HG03439 (cell line): ENCODE measurements around the gene CACNG4.

Source experiments
- ATAC-seq: cut with Tn5 transposase; IDR thresholded peaks from one replicate; pipeline ENCODE4 v1.9.1; 2021; ENCODE audit warnings: mild to moderate bottlenecking, moderate library complexity; ENCODE audit not compliant: unreplicated experiment

The CACNG4 gene

GRCh38 chr17:67015001-67015400 is 50.5 kb downstream of the CACNG4 start:
- no peak for ATAC-seq

DNA sequence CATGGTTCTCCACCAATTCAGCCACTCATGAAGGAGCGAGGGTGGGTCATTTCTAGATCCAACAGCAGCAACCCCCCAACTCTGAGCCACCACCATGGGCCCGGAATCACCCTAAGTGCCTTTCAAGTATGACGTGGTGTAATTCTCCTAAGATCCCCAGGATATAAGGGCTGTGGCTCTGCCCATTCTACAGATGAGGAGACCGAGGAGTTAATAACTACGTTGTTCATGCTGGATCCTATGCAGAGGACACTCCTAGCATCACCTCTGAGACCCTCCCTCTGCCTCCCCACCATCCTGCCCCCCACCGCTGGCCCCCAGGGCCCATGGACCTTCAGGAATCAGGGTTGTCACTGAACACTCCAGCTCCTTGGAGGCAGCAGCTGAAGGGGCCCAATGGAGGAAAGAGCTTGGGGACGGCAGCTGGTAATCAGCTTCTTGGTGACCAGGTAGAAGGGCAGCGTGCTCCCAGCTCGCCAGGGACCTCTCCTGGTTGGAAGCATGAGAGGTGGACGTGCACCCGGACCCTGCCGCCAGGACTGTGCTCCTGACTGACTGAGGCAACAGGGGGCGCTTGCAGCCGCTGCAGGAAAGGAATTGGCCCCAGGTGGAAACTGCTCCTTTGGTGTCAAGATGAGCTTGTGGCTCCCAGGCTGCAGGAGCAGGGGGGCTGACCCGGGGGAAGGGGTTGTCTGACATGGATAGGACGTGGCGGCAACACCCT is 51.7 kb downstream of the CACNG4 start:
- ATAC-seq: no peak

DNA sequence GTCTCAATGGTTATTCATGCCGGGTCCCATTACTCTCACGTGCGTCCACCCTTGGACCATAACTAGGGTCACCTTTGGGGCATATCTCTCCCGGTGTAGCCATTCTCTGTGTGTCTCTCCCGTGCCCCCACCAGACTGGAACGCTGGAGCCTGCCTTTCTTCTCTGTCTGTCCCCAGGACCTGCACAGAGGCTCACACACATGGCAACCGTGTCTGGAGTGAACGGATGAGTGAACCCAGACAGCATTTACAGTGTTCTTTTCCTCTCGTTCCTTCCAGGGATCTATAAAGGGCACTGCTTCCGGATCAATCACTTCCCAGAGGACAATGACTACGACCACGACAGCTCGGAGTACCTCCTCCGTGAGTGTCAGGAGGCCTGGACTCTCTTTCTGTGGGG is 53.4 kb downstream of the CACNG4 start:
- no peak for ATAC-seq

DNA sequence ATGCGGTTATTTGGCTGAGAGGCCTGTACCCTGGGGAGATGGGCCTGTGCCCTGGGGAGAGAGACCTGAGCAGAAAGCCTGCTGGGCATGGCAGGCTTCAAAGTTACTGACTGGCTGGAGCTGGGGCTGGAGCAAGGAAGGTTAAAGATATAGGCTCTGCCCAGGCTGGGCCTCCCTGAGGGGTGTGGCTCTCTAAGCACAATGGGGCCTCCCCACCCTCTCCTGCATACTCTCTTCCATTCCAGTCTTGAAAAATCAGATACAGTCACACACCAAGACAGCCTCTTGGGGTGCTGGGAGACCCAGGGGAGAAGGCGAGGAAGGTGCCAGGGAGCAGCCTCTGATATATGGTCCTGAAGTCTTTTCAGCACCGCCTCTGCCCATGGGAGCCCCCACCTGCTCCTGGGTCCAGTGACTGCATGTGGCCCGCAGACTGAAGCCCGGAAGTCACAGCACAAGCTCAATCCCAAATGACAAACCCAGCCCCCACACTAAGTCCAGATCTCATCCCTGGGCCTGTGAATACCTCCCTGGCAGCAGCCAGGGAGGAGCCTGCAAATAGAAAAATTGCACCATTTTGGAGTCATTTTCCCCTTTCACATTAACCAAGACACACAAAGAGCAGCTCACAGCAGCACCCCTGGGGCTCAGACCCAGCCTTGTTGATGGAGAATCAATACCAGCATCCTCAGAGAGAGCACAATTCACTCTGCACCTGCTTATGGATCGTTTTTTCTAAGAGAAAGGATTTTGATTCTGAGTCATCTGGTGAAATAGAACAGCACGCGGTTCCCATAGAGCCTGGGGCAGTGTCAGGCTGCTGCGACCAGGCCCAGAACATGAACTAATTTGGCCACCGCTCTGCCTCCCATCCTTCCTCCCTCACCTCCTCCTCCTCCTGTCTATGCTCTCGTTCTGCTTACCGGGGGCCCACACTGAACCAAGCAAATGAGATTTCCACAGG is 54.2 kb downstream of the CACNG4 start:
- no peak for ATAC-seq

DNA sequence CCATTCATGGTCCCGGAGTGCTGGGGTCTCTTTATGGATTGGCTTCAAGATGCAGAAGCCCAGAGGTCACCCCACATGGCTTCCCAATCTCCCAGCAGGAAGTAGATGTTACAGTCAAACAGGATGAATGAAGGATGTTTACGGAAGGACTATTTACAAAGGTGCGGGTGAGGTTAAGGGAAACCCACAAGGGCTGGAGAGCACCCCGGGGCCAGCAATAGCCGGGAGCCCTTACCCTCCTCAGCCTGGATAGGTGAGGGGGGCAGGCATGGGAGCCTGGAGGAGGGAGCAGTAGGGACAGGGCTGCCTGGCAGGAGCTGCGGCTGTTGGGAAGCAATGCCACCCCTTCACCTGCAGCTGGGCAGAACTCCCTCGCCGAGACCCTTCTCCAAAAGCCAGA is 55.3 kb downstream of the CACNG4 start:
- no peak for ATAC-seq

GRCh38 chr17:67020293-67020766 is 55.8 kb downstream of the CACNG4 start:
- no peak for ATAC-seq

- ATAC-seq: no peak
Measured at GRCh38 chr17:67021196-67021595, 56.7 kb downstream of the CACNG4 start.

GRCh38 chr17:67021743-67022450 is 57.4 kb downstream of the CACNG4 start:
- no peak for ATAC-seq

DNA sequence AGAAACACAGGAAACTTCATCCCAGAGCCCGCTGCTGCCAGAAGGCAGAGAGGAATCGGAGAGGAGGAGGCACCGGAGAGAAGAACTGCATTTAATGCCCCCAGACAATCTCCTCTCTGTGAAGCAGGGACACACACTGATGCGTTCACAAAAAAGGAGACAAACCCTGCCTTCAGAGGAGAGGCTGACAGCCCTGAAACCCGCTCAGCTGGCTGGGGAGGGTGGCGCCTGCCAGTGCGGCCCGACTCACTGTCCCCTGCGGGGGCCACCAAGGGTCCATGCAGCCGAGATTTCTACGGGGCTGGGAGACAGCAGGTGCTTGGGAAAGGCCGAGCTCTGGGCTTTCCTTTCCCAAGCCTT is 57.9 kb downstream of the CACNG4 start:
- ATAC-seq: no peak

DNA sequence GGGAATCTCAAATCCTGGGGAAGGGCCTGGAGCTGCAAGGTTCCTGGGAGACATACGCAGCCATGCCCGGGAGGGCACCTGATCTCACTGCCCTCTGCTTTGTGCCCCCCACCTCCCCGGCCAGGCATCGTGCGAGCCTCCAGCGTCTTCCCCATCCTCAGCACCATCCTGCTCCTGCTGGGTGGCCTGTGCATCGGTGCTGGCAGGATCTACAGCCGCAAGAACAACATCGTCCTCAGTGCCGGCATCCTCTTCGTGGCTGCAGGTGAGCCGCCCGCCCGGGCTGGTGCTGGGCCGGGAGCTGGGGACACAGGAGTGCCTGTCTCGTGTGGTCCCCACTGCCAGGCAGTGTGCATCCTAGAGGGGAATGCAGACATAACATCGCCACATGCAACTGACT is 60.2 kb downstream of the CACNG4 start:
- ATAC-seq: no peak

DNA sequence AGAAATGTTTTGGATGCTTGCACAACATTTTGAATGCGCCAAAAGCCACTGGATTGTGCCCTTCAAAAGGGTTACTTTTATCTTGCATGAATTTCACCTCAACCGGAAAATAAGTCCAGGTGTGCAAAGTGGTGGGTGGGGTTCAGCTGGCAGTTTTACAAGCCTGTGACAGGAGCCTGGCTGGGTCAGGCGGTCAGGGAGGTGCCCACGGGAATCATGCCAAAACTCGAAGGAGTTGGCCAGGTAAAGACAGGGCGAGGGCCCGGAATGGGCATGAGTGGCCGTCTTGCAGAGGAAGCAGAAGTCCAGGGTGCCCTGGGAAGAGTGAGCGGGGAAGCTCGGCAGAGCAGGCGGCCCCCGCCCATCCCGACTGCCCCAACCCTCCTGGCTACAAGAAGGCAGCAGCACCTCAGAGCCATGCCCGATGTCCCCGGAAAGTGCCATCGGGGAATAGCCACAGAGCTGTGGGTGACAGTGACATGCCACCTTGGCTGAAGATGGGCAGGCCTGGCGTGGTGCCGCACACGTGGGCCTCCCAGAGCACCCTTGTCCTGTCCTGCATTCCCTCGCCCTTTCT is 60.8 kb downstream of the CACNG4 start:
- ATAC-seq: no peak

- no peak for ATAC-seq
Measured at GRCh38 chr17:67026341-67026740, 61.8 kb downstream of the CACNG4 start.

DNA sequence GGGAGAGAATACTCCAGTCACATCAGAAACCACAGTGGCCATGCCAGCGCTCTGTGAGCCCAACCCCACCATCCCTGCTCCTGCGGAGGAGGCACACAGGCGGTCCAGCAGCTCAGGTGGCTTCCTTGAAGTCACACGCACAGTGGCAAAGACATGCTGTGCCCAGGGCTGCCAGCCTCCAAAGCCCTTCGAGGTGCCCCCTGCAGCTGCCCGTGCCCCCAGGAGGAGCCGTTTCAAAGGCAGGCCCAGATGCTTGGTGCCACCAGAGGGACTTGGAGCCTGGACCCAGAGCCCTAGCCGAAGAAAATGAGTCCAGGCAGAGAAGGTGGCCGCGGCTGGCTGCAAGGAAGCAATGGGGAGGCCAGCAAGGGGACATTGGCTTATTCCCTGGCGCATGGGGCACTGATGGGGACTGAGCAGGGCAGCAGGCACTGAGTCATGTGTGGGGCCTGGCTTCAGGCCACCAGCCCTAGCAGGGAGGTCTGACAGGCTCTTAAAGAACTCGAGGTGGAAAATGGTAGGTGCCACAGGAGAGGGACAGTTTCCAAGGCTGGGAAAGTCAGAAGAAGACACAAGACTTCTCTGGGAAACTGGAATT is 62.6 kb downstream of the CACNG4 start:
- ATAC-seq: no peak

DNA sequence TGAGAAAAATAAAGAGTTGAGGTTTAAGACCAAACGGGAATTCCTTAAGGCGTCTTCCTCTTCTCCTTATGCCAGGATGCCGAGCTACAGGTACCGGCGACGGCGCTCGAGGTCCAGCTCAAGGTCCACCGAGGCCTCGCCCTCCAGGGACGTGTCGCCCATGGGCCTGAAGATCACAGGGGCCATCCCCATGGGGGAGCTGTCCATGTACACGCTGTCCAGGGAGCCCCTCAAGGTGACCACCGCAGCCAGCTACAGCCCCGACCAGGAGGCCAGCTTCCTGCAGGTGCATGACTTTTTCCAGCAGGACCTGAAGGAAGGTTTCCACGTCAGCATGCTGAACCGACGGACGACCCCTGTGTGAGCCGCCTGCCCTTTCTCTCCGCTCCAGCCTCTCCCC is 66.1 kb downstream of the CACNG4 start:
- ATAC-seq: no peak

- ATAC-seq: no peak
Measured at GRCh38 chr17:67032382-67032781, 67.9 kb downstream of the CACNG4 start.

DNA sequence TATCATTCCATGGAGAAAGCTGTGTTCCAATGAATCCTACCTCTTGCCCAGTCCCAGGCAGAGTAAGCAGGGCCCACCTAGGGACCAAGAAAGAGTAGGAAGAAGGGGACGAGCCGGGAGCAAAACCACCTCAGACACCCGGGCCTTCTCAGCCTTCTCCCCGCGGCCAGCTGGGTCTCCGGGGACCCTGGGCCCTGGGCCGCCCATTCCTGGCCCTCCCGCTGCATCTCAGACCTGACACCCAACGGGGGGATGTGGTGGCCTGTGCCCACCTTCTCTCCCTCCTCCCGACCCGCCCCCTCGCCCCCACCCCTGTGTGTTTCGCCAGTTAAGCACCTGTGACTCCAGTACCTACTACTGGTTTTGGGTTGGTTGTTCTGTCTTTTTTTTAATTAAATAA is 68.5 kb downstream of the CACNG4 start:
- no peak for ATAC-seq

DNA sequence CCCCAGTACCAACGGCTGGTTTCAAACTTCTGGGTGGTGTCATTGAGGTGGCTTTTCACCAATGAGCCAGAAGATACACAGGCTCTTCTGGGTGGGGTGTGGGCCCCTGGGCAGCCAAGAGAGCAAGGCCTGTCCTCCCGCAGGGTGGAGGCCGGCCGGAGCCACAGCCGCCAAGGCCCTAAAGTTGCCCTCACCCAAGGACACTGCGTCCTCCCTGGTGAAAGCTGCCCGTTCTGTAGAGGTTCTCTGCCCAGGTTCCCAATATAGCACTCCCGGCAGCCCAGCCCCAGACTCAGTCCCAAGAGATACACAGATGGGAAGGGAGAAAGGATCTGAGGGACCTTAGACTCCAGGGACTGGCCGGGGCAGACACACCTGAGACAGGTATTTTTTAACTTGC is 69.1 kb downstream of the CACNG4 start:
- ATAC-seq: no peak

GRCh38 chr17:67035131-67036083 is 70.9 kb downstream of the CACNG4 start:
- no peak for ATAC-seq

DNA sequence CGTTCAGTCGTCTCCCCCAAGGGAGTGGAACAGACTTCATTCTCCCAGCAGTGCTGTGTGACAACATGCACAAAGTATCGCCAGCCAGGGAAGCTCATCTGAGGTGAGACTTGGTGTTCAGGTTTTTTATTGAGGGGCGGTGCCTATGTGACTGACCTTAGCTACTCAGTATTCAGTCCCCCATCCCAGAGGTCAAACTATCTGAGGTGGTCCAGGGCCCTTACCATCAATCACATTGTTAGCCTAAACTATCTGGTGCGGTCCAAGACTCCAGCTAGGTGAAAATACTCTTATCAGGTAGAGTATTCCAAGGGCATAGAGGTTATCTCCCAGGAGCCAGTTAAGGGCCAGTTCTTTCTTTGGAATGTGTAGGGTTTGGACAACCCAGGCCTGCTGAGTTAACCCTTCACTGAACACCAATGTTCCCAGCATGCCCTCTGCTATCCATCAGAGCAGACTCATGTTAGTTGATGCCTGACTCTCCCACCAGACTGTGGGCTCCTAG is 74.4 kb downstream of the CACNG4 start:
- no peak for ATAC-seq
